GM12878 (cell line): Measurements from ENCODE around the gene CHFR. TPM values are rescaled to one million over a fixed set of nuclear protein-coding genes. Genes with fewer than 3 reads are reported as not detected.

Experiments used
- ASH2L ChIP-seq: fragments of 300-600, 200-600 bp; sonication (generic); IDR thresholded peaks from 2 replicates; pipeline ENCODE4 v1.6.1; 2017; ENCODE audit warnings: low read depth, mild to moderate bottlenecking, borderline replicate concordance
- BHLHE40 ChIP-seq, 2 experiments: fragments of 450-650 bp in 1 of 2; IDR thresholded peaks; 2 replicates each; pipeline ENCODE4 v1.6.1; 2011 to 2017; ENCODE audit warnings: low read depth in 2 of 2, borderline replicate concordance in 1 of 2, improper control_type of control experiment in 1 of 2, low read length in 1 of 2, mild to moderate bottlenecking in 1 of 2
- E2F4 ChIP-seq: IDR thresholded peaks from 2 replicates; pipeline ENCODE4 v1.6.1; 2012; ENCODE audit warnings: low read depth, low read length, improper control_type of control experiment
- FOXK2 ChIP-seq: fragments of 450-650 bp; IDR thresholded peaks from 2 replicates; pipeline ENCODE4 v1.6.1; 2017; ENCODE audit warnings: mild to moderate bottlenecking, moderate library complexity
- IKZF2 ChIP-seq, 2 experiments: fragments of 450-650 bp; IDR thresholded peaks; 2 replicates each; pipeline ENCODE4 v1.6.1; 2017; ENCODE audit warnings: mild to moderate bottlenecking in 2 of 2, moderate library complexity in 2 of 2
- JUNB ChIP-seq: IDR thresholded peaks from 2 replicates; pipeline ENCODE4 v1.6.1; 2016; ENCODE audit warnings: antibody characterized with exemption, mild to moderate bottlenecking
- MLLT1 ChIP-seq: fragments of 450-650 bp; IDR thresholded peaks from 2 replicates; pipeline ENCODE4 v1.6.1; 2016; ENCODE audit warnings: mild to moderate bottlenecking
- POLR2A ChIP-seq: IDR thresholded peaks from 2 replicates; pipeline ENCODE4 v1.6.1; 2011; ENCODE audit warnings: low read depth, mild to moderate bottlenecking, low read length
- RAD21 ChIP-seq: IDR thresholded peaks from 2 replicates; pipeline ENCODE4 v1.6.1; 2011; ENCODE audit warnings: mild to moderate bottlenecking, low read depth, low read length, moderate library complexity; ENCODE audit not compliant: insufficient read depth
- RB1 ChIP-seq: fragments of 450-650 bp; formaldehyde crosslinking; IDR thresholded peaks from 2 replicates; pipeline ENCODE4 v1.6.1; 2017; ENCODE audit warnings: mild to moderate bottlenecking, borderline replicate concordance
- SIX5 ChIP-seq: IDR thresholded peaks from 2 replicates; pipeline ENCODE4 v1.6.1; 2011; ENCODE audit warnings: mild to moderate bottlenecking, low read depth, low read length, moderate library complexity; ENCODE audit not compliant: severe bottlenecking
- SMAD1 ChIP-seq: fragments of 450-650 bp; IDR thresholded peaks from 2 replicates; pipeline ENCODE4 v1.6.1; 2018; ENCODE audit warnings: mild to moderate bottlenecking, low read depth; ENCODE audit not compliant: partially characterized antibody
- SPI1 ChIP-seq: IDR thresholded peaks from 2 replicates; pipeline ENCODE4 v1.6.1; 2011; ENCODE audit warnings: low read depth, mild to moderate bottlenecking, low read length, moderate library complexity, borderline replicate concordance; ENCODE audit not compliant: insufficient read depth
- TCF12 ChIP-seq: IDR thresholded peaks from 2 replicates; pipeline ENCODE4 v1.6.1; 2011; ENCODE audit warnings: low read depth, mild to moderate bottlenecking, low read length
- YY1 ChIP-seq: IDR thresholded peaks from 2 replicates; pipeline ENCODE4 v1.6.1; 2011; ENCODE audit warnings: low read depth, mild to moderate bottlenecking, low read length
- ZBED1 ChIP-seq: IDR thresholded peaks from 2 replicates; pipeline ENCODE4 v1.6.1; 2016; ENCODE audit warnings: borderline replicate concordance
- ZBTB33 ChIP-seq: fragments of 450-650 bp; IDR thresholded peaks from 2 replicates; pipeline ENCODE4 v1.6.1; 2017; ENCODE audit warnings: mild to moderate bottlenecking
- ZNF274 ChIP-seq: IDR thresholded peaks from one replicate; pipeline ENCODE4 v1.8.0; 2011; ENCODE audit not compliant: insufficient read length, insufficient read depth
- ZNF592 ChIP-seq: fragments of 450-650 bp; IDR thresholded peaks from 2 replicates; pipeline ENCODE4 v1.6.1; 2017; ENCODE audit warnings: mild to moderate bottlenecking, moderate library complexity
- polyA plus RNA-seq, 11 experiments: library from polyadenylated mRNA; depleted of rRNA in 4 of 11; unstranded in 6 of 11; stranded (reverse) in 5 of 11; fragments of >200 nt; fragmentation: Nextera tagmentation in 4 of 11; fragmentation: Illumina TruSeq in 1 of 11; extraction: Ambion mirVana in 4 of 11; extraction: Trizol in 1 of 11; gene quantifications; 1 replicate in 1 of 11; 2 replicates in 10 of 11; pipeline versions ENCODE4 v1.2.1 to v1.2.3, GENCODE V29; 2011 to 2016; ENCODE audit warnings: inconsistent platforms in 2 of 11, missing spikeins in 2 of 11, low read depth in 1 of 11
- total RNA-seq, 4 experiments: library from RNA; depleted of rRNA in 3 of 4; stranded (reverse); fragments of >200 nt in 3 of 4; fragmentation: Illumina TruSeq in 1 of 4; extraction: Trizol in 1 of 4; gene quantifications; 2 replicates each; pipeline versions ENCODE4 v1.2.1 to v1.2.3, GENCODE V29; 2013 to 2021

The CHFR gene
- total and polyA plus RNA-seq, 10 of the 15 experiments (the other 5 are each of a cell fraction or from before 2014, with no cell fraction given): 1.1 to 49.4 (median 34.4) TPM

- TF ChIP-seq RB1 (peak; percentile 94), SMAD1 (no peak), E2F4 (no peak), ZBED1 (no peak), YY1 (peak; percentile 82; the same call in 1 of the 2 replicates), SPI1 (peak; percentile 12; the same call in 1 of the 2 replicates), IKZF2 (IDR thresholded peaks at IDR 0.05) (0 out of 4 replicates have a peak, but pooled peaks of 1 of the 2 experiments have one; percentile 8), BHLHE40 (IDR thresholded peaks at IDR 0.05; ENCODE audit: borderline replicate concordance in 1 of 2, low read depth in 2 of 2, low read length in 1 of 2) (peak in 1 of 2 experiments; percentile 34; a peak in 1 of 4 replicates), MLLT1 (peak; percentile 92), FOXK2 (peak; percentile 20; the same call in 1 of the 2 replicates), SIX5 (peak; percentile 63), ZNF592 (no peak), TCF12 (no peak), RAD21 (no peak), JUNB (no peak), ZBTB33 (no peak), ASH2L (no peak), POLR2A (peak; percentile 92), ZNF274 (no peak)
These were observed 58.5 kb downstream of the CHFR start, which contains the start of gene GOLGA3 (continued) for GRCh38 chr12:132828706-132829534.
